Measurements from ENCODE around the gene PNLIPRP3.
A peak's percentile ranks its signal among the peaks of the same experiment; 100 is the strongest.

PNLIPRP3 gene

DNA sequence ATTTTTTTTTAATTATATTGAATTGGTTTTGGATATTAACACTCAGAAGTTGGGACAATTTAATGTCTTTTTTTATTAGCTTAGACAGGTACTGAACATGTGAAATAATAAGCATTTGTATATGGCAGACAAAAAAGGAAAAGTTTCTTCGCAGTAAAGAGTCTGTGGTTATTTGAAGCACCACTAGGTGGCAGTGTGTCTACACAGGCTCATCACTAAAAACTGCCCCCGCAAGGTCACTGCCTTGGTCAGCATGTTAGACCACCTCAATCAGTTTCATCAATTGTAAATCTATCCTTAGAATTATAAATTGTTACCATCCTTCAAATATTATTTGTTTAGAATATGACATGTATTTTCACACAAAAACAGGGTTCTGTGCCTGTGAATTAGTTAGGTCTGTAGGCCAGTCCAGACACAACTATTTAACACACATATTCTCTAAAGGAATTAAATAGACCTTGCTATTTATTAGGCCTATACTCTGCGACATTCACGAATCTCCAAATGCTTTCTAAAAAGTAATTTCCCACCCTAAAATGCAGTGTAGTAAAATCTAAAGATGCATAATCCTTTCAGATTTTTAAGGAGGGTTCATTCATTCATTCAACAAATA is 17.0 kb downstream of the PNLIPRP3 start:
- TF ChIP-seq EZH2 (IDR thresholded peaks at IDR 0.05; ENCODE audit: borderline replicate concordance, low read length) = no peak
- TF ChIP-seq, protein P1, sequence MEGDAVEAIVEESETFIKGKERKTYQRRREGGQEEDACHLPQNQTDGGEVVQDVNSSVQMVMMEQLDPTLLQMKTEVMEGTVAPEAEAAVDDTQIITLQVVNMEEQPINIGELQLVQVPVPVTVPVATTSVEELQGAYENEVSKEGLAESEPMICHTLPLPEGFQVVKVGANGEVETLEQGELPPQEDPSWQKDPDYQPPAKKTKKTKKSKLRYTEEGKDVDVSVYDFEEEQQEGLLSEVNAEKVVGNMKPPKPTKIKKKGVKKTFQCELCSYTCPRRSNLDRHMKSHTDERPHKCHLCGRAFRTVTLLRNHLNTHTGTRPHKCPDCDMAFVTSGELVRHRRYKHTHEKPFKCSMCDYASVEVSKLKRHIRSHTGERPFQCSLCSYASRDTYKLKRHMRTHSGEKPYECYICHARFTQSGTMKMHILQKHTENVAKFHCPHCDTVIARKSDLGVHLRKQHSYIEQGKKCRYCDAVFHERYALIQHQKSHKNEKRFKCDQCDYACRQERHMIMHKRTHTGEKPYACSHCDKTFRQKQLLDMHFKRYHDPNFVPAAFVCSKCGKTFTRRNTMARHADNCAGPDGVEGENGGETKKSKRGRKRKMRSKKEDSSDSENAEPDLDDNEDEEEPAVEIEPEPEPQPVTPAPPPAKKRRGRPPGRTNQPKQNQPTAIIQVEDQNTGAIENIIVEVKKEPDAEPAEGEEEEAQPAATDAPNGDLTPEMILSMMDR (IDR thresholded peaks at IDR 0.05; ENCODE audit: low read length) = peak; percentile 81
- Histone ChIP-seq H4K20me1 (ENCODE audit: insufficient read depth, low read length) (no peaks in the 10 kb centered on the region), H3K4me1 (ENCODE audit: insufficient read depth, low read length, severe bottlenecking) (no peaks in the 10 kb centered on the region), H3K4me2 (ENCODE audit: low read length) (no peak overlapping the region), H3K9me3 (ENCODE audit: low read length) (no peaks in the 10 kb centered on the region), H3K9me2 (ENCODE audit: low read depth, low read length) (no peaks in the 10 kb centered on the region), H3F3A (ENCODE audit: insufficient read depth, low read length) (no peaks in the 10 kb centered on the region), H3K79me2 (ENCODE audit: insufficient read depth, low read length) (no peaks in the 10 kb centered on the region), H3K27ac (ENCODE audit: low read depth, low read length, poor library complexity, severe bottlenecking) (no peak overlapping the region), H3K27me3 (ENCODE audit: insufficient read depth, low read length) (no peaks in the 10 kb centered on the region), H2AFZ (ENCODE audit: low read length) (no peak overlapping the region), H3K4me3 (ENCODE audit: low read depth, low read length, poor library complexity, severe bottlenecking) (no peak overlapping the region), H3K36me3 (ENCODE audit: insufficient read depth, low read length) (no peaks in the 10 kb centered on the region), H3K9ac (ENCODE audit: low read length) (no peak overlapping the region)

DNA sequence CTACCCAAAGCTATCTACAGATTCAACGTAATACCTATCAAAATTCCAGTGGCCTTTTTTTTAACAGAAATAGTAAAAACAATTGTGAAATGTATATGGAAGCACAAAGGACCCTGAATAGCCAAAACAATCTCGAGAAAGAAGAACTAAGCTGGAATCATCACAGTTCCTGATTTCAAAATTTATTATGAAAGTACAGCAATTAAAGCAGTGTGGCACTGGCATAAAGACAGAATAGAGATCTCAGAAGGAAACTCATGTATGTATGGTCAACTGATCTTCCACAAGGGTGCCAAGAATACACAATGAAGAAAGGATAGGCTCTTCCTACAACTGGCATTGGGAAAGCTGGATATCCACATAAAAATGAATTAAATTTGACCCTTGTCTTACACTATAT is 23.2 kb downstream of the PNLIPRP3 start:
- Histone ChIP-seq H3K79me2 (ENCODE audit: insufficient read depth, low read length) (no peaks in the 10 kb centered on the region), H3K4me3 (ENCODE audit: low read depth, low read length, poor library complexity, severe bottlenecking) (no peak overlapping the region)

DNA sequence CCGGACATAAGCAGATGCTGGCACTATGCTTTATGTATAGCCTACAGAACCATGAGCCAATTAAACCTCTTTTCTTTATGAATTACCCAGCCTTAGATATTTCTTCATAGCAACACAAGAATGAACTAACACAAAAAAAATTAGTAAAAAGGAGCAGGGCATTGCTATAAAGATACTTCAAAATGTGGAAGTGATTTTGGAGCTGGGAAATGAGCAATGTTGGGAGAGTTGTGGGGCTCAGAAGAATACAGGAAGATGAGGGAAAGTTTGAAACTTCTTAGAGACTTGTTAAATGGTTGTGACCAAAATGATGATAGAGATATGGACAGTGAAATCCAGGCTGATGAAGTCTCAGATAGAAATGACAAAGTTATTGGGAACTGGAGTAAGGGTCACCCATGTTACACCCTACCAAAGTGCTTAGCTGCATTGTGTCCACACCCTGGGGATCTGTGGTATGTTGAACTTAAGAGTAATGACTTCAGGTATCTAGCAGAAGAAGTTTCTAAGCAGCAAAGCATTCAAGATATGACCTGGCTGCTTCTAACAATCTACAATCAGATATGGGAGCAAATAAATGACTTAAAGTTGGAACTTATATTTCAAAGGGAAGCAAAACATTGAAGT is 24.2 kb downstream of the PNLIPRP3 start:
- H3K9ac ChIP-seq (ENCODE audit: low read length) = no peak overlapping the region
- no peaks in the 10 kb centered on the region for H4K20me1 ChIP-seq (ENCODE audit: insufficient read depth, low read length)
- H3K9me3 ChIP-seq (ENCODE audit: low read length) = no peaks in the 10 kb centered on the region
- TF ChIP-seq EZH2 (IDR thresholded peaks at IDR 0.05; ENCODE audit: borderline replicate concordance, low read length) = no peak
- TF ChIP-seq, protein P1 (IDR thresholded peaks at IDR 0.05; ENCODE audit: low read length) = no peak
- no peaks in the 10 kb centered on the region for H3K4me1 ChIP-seq (ENCODE audit: insufficient read depth, low read length, severe bottlenecking)
- no peak overlapping the region for H3K4me3 ChIP-seq (ENCODE audit: low read depth, low read length, poor library complexity, severe bottlenecking)
- no peak overlapping the region for H2AFZ ChIP-seq (ENCODE audit: low read length)
- no peak overlapping the region for H3K27ac ChIP-seq (ENCODE audit: low read depth, low read length, poor library complexity, severe bottlenecking)
- no peaks in the 10 kb centered on the region for H3K27me3 ChIP-seq (ENCODE audit: insufficient read depth, low read length)
- H3K9me2 ChIP-seq (ENCODE audit: low read depth, low read length) = no peaks in the 10 kb centered on the region
- no peak overlapping the region for H3K4me2 ChIP-seq (ENCODE audit: low read length)
- H3F3A ChIP-seq (ENCODE audit: insufficient read depth, low read length) = no peaks in the 10 kb centered on the region
- H3K36me3 ChIP-seq (ENCODE audit: insufficient read depth, low read length) = no peaks in the 10 kb centered on the region
- no peaks in the 10 kb centered on the region for H3K79me2 ChIP-seq (ENCODE audit: insufficient read depth, low read length)

More for the DNA sequence above, 23.2 kb downstream of the PNLIPRP3 start:
- TF ChIP-seq, protein P1 (IDR thresholded peaks at IDR 0.05; ENCODE audit: low read length) = no peak
- TF ChIP-seq EZH2 (IDR thresholded peaks at IDR 0.05; ENCODE audit: borderline replicate concordance, low read length) = no peak
- Histone ChIP-seq H3K4me1 (ENCODE audit: insufficient read depth, low read length, severe bottlenecking) (no peaks in the 10 kb centered on the region), H3K4me2 (ENCODE audit: low read length) (no peak overlapping the region), H3K27ac (ENCODE audit: low read depth, low read length, poor library complexity, severe bottlenecking) (no peak overlapping the region), H3K36me3 (ENCODE audit: insufficient read depth, low read length) (no peaks in the 10 kb centered on the region), H3F3A (ENCODE audit: insufficient read depth, low read length) (no peaks in the 10 kb centered on the region), H4K20me1 (ENCODE audit: insufficient read depth, low read length) (no peaks in the 10 kb centered on the region), H3K9me2 (ENCODE audit: low read depth, low read length) (no peaks in the 10 kb centered on the region), H3K9ac (ENCODE audit: low read length) (no peak overlapping the region), H2AFZ (ENCODE audit: low read length) (no peak overlapping the region), H3K9me3 (ENCODE audit: low read length) (no peaks in the 10 kb centered on the region), H3K27me3 (ENCODE audit: insufficient read depth, low read length) (no peaks in the 10 kb centered on the region)
